GM18909 (cell line): ENCODE measurements around the gene MCRIP2.

ENCODE experiments used
- ATAC-seq: cut with Tn5 transposase; IDR thresholded peaks from one replicate; pipeline ENCODE4 v1.9.1; 2021; ENCODE audit warnings: mild to moderate bottlenecking; ENCODE audit not compliant: unreplicated experiment, poor library complexity

MCRIP2 gene

DNA sequence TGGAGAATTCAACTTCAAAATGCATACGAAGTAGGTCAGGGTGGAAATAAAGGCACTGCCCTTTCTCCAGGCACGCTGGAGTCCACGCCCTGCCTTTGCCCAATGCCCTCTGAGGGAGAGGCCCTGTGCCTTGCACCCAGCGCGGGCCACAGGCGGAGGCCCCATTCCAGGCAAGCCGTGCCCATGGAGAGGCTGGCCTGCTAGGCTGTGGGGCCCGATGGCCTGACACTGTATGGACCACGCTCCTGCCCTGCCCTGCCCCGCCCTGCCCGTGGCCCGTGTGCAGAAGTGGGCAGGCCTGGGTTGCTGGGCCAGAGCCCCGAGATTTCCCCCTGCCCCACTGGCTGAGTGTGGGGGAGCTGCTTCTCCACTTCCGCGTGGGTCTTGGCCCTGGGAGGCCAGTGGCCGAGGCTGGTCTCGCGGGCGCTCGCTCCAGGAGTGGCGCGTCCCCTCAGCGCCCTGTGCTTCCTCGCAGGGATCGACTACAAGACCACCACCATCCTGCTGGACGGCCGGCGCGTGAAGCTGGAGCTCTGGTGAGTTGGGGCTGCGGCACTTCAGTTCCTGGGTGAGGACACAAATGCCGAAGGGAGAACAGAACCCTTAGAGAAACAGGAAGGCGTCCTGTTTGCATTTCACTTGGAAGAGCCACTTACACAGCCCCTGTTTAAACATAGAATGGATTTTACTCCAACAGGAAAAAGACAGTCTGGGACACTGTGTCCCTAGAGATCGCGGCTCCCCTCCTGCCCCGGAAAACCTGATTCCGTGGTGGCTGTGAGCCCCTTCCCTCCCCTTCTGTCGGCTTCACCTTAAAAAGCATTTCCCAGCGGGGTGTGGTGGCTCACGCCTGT lies 24.7 kb upstream of the MCRIP2 start:
- ATAC-seq: no peak

DNA sequence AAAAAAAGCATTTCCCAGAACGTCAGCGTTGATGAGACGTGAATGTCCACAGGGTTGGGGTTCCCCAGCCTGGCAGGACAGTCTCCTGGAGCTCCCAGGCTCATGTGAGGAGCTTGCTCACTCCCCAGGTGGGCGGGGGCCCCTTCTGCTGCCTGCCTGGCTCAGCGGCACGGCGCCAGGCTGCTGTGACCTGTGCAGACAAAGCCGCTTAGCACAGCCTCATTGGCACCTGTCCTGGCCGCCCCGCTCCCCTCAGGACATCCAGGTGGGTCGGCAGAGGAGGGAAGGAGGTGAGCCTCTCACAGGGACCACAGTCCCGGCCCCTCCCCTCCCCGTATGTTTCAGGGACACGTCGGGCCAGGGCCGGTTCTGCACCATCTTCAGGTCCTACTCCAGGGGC lies 23.8 kb upstream of the MCRIP2 start:
- no peak for ATAC-seq

DNA sequence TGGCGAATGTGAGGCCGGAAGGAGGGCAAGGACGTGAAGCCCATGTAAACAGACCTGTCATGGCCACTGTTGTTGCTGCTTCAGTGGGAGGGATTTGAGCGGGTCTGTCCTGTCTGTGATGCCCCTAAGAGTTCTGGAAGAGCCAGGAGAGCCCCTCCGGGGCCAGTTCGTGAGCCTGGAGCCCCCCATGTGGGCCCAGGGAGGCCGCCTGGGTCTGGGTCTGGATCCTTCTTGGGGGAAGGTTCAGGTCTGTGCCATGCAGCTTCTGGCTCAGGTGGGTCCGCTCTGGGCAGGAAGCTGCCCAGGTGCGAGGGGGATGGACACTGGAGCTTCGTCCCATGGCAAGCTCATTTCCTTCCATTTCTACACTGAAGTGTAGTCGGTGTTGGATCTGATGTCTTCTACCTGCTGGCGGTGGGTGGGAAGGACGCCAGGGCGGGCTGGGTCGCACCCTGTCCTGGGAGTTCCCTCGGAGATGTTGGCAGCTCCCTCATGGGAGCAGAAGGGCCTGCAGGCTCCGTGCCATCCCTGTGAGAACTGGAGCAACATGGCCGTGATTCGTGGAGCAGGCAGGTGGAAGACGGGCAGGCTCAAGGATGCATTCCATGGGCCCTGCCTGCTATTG lies 22.0 kb upstream of the MCRIP2 start:
- no peak for ATAC-seq

DNA sequence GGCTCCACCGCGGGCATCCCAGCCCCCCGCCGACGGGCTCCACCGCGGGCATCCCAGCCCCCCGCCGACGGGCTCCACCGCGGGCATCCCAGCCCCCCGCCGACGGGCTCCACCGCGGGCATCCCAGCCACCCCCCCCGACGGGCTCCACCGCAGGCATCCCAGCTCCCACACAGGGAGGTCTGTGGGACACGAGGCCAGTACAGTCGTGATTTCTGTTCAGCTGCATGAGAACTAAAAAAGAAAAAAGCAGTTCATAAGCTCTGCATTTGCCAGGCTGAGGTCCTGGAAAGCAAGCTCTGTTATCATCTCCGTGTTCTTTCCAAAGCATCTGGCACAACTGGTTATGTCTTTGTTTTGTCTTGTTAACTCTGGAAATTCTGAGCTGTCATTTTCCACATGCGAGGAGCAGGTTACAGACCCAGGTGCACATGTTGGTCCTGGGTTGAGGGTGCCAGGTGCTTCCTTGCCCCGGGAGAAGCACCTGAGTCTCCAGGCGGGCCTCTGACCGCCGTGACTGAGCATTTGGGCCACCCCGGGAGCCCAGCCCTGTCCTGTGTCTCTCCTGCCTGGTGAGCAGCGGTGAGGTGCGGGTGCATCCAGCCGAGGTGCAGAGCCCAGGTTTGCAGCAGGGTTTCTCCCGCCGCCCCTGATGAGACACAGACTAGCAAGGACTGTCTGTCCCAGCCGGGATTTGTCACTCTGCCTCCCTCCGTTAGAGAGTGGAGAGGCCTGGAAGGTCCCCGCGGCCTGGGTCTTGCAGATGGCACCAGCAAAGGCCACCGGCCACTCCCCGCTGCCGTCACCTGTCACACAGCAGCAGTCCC lies 20.7 kb upstream of the MCRIP2 start:
- no peak for ATAC-seq

DNA sequence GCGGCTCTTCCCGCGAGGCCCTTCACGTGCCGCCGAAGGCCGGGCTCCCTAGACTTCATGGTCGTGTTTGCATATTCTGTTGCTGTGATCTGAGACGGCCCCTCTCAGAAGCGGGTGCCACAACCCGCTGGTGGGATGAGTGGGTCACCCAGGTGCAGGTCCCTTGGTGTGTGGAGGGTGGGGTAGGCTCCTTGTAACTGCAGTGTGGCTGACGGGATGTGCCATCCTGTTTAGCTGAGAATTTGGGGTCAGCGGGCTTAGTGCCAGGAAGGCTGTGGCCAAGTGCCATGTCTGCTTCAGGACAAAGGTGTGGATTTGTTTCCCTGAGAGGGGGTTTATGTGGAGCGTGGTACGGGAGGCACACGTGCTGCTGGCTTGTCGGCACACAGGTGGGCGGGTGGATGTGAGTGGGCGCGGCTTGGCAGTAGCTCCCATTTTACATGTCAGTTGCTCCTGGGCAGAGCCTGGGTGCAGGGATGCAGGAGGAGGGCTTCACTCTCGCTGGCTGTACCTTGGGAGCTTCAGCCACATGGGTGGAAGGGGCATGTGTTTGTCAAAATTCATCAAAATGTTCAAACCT lies 20.0 kb upstream of the MCRIP2 start:
- ATAC-seq: no peak

DNA sequence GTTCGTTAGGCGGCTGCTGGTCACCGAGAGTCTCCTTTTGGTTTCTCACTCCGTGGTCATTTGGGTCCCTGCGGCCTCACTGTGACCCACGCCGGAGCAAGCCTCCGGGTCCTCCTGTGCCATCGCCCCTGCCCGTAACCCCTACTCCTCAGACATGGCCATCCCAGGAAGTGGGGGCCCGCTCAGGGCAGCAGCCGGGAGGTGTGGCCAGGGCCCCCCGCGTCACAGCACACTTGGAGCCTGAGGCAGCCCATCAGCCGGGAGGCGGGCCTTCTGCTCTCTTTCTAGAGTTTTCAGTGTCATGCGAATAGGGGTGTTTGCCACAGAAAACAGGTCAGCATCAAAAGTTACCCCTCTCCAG lies 18.7 kb upstream of the MCRIP2 start:
- ATAC-seq: no peak

DNA sequence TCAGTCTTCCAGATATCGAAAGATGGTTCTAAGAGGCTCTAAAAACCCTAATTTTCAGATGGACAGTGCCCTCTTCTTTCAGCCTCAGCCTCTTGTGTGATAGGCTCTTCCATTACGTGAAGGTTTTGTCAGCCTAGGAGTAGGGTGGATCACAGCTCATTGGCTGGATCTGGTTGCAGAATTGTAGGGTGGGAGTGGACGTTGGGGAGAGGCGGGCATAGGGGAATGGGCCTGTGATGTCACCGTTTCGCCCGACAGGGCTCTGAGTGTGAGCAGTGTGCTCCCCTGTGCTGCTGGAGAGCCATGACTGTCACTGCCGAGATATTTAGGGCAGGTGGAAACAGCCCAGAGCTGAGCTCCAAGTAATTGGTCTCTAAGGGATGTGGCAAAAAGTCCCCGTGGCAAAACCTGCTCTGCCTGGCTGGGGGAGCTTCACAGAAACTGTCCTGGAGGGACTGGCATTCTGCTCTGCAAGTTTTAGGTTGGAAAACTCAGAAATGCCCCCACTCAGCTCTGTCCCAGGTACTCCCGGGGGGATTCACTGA lies 17.0 kb upstream of the MCRIP2 start:
- ATAC-seq: no peak

DNA sequence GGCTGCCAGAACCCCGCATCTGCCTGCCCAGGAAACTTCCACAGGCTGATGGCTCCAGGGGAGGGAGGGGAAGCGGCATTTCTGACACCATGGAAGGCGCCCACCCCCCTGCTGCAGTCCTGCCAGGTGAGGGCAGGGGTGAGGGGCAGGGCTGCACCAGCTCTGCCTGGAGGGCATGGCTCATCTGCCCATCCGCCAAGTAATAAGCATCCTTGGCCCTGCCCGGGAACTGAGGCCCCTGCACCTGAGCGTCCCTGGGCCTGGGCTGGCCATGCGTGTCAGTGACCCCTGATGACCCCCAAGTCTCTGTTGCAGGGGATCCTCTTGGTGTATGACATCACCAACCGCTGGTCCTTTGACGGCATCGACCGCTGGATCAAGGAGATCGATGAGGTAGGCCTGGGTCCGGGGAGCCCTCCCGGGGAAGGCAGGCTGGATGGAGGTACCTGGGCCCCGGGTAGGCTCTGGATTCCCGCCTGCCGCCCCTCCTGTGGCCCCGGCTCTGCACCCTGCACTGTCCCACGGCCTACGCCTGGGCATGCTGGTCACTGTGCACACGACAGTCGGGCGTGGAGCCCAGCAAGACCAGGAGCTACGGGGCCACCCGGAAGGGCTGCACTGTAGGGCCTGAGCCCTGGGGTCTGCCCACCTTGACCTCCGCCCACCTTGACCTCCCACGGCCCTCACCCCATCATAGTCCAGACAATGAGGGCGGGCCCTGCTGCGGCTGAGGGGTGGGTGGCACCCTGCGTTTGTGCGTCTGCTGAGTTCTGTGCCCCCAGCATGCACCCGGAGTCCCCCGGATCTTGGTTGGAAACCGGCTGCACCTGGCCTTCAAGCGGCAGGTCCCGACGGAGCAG lies 16.3 kb upstream of the MCRIP2 start:
- no peak for ATAC-seq

DNA sequence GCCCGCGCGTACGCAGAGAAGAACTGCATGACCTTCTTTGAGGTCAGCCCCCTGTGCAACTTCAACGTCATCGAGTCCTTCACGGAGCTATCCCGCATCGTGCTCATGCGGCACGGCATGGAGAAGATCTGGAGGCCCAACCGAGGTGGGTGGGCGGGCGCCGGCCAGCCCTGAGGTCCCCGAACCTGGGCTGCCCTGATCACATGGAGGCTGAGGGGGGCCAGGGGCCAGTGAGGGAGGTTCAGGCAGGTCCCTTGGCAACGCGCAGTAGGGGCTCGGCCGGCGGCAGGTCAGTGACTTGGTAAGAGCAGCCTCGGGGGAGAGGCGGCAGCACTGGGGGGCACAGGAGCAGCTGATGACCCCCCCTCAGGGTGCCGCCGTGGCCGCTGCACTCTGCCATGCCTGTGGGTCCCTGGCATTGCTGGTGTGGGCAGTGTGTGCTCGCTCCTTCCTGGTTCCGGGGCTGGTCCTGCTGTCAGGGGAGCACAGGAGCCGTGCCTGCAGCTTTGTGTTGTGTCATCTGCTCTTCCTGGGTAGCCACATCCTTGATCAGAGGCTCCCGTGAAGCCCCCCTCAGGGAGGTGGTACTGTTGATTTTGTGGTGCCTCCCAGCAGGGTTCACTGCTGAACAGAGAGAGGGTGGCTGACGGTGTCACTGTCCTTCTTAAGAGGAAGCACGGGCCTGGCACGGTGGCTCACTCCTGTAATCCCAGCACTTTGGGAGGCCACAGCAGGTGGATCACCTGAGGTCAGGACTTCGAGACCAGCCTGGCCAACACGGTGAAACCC lies 15.5 kb upstream of the MCRIP2 start:
- ATAC-seq: no peak

DNA sequence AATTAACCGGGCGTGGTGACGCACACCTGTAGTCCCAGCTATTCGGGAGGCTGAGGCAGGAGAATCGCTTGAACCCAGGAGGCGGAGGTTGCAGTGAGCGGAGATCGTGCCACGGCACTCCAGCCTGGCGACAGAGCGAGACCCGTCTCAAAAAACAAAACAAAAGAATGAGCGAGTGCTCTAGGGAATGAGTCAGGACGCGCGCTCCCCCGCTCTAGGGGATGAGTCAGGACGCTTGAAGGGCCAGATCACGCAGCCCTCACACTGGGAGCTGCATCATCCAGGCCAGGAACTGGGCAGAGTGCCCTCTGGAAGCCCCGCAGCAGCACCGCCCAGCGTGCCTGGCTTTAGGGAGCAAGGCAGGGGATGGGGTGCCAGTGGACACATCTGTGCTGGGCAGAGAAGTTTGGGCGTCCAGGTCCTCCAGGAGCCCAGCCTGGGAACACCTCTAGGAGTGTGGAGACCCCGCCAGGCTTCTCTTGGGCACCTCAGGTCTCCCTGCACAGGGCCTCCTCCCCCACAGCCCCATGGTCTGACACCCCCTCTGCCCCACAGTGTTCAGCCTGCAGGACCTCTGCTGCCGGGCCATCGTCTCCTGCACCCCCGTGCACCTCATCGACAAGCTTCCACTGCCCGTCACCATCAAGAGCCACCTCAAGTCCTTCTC lies 14.7 kb upstream of the MCRIP2 start:
- ATAC-seq: no peak

DNA sequence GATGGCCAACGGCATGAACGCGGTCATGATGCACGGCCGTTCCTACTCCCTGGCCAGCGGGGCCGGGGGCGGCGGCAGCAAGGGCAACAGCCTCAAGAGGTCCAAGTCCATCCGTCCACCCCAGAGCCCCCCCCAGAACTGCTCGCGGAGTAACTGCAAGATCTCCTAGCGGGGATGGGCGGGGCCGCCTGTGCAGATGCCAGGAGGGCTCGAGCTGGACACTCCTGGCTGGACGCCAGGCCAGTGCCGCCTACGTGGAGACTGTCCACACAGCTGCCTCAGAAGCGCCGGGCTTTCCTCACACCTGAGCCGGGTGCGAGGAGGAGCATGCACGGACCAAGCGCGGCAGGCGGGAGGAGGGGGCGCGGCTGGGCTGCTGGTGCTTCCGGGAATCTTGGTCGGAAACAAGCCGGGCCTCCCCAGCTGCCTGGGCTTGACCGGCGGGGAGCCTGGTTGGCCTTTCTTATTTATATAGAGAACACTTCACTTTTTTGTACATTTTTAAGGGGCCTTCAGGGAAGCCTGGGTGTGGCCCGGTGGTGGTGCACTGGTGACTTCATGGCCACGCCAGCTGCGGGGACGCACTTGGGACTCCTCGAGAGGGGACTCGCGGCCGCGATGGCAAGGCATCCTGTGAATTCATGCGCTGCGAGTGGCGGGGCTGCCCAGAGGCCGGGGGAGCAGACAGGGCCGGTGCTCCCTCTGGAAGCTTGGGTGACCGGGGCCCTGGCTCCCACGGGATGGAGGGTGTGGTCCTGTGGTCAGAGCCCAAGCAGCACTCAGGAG lies 14.0 kb upstream of the MCRIP2 start:
- no peak for ATAC-seq

DNA sequence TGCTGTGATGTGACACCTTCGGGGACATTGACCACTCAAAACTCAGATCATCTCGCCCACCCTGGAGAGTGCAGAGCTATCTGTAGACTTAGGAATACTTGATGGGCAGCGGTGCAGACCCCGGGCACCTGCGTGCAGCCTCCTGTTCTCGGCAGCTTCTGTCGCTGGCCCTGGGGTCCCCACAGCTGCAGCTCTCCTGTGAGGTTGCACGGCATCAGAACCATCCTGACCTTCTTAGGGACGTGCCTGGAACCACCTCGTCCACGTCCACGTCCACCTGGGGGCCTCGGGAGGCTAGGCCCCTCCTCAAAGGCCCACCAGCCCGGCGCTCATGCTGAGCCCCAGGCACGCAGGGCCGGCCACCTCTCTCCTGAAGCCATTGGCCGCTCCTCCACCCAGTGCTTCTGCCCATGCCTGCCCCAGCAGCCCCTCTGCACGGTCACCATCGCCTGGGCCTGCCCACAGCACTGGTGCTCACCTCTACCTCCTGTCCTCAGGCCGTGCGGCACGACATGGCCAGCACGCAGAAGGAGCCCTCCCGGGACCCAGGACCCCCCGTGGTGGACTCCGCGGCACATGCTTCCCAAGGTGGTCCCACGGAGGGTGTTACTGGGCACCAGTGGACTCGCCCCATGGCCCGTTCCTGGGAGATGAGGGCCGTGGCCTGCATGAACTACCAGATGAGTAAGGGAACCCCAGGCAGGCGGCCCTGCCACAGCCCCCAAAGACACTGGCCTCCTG lies 13.1 kb upstream of the MCRIP2 start:
- ATAC-seq: no peak

DNA sequence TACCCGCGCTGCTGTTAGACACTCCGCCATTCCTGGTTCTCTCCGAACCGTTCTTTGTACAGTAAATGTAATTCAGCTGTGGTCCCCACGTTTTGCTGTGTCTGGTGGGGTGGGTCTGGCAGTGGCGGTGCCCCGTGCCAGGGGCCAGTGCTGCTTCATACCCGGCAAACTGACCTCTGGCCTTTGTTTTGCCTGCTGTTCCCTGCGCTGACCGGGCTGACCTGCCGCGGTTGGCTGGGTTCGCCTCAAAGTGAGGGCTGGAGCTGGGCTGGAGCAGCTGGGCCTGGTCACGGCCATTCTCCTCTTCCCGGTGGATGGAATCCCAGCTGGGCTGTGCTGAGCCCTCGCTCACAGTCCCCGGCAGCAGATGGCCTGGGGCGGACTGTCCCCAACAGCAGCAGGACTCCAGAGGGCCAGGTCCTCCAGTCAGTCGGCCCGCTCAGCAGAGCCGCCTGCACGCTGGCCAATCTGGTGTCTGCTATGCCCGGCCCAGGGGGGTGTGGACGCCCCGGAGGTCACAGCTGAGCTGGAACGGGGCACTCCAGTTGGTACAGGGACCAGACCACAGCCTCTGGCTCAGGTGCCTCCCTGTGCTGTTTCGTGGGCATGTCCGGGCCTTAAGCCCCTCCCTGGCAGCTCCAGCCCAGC lies 12.3 kb upstream of the MCRIP2 start:
- no peak for ATAC-seq

DNA sequence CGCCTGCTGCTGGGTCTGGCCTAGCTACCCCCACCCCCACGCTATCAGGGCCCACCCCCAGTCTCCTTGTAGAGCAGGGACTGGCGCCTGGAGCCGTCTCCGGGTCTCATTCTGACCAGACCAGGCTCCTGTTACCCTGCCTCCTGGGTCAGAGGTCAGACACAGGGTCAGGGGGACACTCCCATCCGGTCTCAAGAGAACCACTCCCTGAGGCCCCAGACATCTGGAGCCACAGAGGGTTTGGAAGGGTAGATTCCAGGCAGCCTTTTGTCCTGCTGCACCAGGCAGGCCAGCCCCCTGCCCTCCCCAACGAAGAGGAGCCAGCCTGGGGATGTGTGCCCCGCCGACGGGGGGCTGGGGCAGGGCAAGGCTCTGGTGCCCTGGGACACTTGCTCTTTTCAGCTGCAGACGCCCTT lies 11.8 kb upstream of the MCRIP2 start:
- ATAC-seq: no peak

DNA sequence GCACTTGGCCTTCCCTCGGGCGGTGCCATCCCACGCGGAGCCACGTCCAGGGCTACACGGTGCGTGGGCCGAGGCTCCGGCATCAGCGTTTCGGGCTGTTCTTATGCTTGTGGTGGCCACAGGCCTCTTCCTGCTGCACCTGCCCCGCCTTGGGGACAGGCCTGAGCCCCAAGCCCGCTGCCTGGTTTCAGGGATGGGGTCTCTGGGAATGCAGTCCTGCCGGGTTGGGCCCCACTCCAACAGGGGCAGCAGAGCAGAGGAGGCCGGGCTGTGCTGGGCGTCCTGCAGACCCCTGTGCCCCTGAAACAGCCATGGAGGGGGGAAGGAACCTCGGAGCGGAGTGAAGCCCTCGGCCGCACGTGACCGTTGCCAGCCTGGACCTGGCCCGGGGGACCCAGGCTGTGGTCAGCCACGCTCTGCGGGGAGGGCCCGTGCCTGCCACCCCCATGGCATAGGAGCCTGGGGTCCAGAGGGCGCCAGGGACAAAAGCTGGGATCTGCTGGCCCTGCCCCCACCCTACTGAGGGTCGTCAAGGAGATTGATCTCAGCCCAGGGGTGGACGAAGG lies 11.3 kb upstream of the MCRIP2 start:
- no peak for ATAC-seq

DNA sequence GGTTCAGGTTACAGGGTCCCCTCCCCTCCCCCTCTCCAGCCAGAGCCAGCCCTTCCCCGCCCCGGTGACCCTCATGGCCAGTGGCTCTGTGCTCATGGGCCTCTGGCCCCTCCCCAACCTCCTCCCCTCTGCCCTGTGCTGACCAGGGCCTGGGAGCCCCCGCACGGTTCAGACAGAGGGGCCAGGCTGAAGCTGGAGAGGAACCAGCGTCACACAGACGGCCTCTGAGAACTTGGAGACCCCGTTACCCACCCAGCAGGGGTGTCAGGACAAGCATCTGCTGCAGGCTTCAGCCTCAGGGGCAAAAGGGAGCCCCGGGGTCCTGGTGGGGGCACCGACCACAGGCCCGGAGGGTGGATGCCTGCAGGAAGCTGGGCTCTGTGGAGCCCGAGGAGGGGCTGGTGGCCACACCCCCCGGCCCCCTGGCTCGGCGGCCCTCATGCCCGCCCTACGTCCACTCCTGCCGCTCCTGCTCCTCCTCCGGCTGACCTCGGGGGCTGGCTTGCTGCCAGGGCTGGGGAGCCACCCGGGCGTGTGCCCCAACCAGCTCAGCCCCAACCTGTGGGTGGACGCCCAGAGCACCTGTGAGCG lies 10.7 kb upstream of the MCRIP2 start, which contains the start of gene WFIKKN1:
TSS of gene WFIKKN1 (plus strand) at position 171 of the 591 bp plus-strand sequence. CDS start at position 440, 269 bp downstream.
- no peak for ATAC-seq
